IPS DF 4.7 (cell line): ENCODE data around the gene SPRYD3.
"Not testable (repeated sequence)": the region's sequence is repeated elsewhere in the genome, so short reads cannot be mapped to it uniquely, and the experiment has no call there.

ENCODE experiments used
- DNase-seq: peaks from one replicate; pipeline ENCODE4 v3.0.0-alpha.2; 2013; ENCODE audit warnings: low spot score; ENCODE audit errors: extremely low read depth

SPRYD3 gene

GRCh38 chr12:53051881-53052412 lies 27.2 kb downstream of the SPRYD3 start:
- DNase-seq = no peak

GRCh38 chr12:53051058-53051880 lies 27.9 kb downstream of the SPRYD3 start:
- no peak for DNase-seq

- no peak for DNase-seq
Measured at GRCh38 chr12:53050426-53051057, 28.6 kb downstream of the SPRYD3 start.

GRCh38 chr12:53049571-53050318 lies 29.4 kb downstream of the SPRYD3 start, which contains the start of gene TNS2:
Gene TNS2 (plus strand): TSS chr12:53050065. CDS start chr12:53050186, 121 bp downstream.
- DNase-seq = no peak

- no peak for DNase-seq
Measured at GRCh38 chr12:53048780-53049401, 30.3 kb downstream of the SPRYD3 start.

DNA sequence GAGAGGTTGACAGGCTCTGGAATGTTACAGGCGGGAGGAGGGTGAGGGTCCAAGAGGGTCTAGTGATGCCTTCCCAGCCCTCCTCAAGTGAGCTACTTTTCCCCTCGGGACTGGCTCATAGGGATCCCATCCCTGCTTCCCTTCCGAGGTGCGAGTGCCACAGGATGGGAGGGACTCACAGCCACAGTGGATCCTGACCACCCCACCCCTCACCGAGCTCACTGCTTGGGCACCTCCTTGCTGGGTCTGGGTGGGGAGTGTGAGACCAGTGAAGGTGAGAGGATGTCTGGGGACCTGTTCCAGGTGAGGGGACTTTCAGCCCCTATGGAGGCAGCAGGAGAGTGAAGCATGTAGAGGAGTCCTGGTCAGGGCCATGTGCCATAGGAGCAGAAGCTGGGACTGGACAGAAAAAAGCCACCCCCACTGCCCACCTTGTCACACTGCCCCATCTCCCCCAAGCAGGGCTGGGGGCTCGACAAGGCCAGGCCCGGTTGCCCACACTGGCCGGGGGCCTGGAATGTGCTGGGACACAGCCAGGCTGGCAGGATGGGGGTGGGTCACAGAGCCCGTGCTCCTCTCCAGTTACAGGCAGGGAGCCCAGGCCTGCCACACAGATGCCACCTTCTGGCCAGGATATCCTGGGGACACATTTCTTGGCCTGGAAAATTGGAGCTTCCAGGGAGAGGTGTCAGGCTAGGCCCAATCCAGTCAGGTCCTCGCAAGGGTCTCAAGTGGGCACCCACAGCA lies 31.0 kb downstream of the SPRYD3 start:
- no peak for DNase-seq

GRCh38 chr12:53047221-53048032 lies 31.8 kb downstream of the SPRYD3 start:
- DNase-seq = no peak

DNA sequence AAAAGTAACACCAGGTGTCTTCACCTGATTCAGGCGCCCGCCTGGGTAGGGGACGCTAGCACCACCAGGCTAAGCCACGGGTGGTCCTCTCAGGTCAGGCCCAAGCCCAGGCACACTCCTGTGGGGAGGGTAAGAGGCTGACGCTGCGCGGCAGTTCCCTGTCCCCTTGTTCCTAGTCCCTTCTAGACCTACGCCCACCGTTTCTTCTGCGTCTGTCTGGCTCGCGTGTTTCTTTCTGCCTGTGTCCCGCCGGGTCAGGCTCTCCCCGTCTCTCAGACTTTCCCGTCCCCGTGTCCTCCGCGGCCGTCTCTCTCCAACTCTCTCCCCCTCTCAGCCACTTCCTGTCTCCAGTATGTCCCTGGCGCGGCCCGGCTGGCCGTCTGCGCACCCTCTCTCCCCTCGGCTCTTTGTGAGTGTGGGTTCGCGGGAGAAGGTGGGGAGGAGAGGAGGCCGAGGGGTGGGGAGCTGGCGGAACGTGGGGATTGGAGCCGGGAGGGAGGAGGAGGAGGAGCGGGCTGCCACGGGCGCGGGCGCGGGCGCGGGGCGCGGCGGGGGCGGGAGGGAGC lies 32.5 kb downstream of the SPRYD3 start:
- no peak for DNase-seq

DNA sequence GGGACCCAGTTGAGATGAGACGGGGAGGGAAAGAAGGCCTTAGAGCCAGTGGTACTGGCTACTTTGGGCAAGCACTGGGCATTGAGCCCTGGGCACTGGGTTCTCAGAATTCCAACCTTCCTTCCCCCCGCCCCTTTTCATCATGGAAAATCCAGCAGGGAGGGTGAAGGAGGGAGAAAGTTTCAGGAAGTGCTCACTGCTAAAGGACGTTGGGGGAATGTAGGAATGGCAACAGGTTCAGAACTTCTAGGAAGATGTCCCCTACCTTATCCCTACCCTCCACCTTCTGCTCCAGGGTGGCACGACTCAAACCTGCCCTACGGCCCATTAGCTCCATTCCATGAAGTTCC lies 33.5 kb downstream of the SPRYD3 start:
- DNase-seq = no peak

DNA sequence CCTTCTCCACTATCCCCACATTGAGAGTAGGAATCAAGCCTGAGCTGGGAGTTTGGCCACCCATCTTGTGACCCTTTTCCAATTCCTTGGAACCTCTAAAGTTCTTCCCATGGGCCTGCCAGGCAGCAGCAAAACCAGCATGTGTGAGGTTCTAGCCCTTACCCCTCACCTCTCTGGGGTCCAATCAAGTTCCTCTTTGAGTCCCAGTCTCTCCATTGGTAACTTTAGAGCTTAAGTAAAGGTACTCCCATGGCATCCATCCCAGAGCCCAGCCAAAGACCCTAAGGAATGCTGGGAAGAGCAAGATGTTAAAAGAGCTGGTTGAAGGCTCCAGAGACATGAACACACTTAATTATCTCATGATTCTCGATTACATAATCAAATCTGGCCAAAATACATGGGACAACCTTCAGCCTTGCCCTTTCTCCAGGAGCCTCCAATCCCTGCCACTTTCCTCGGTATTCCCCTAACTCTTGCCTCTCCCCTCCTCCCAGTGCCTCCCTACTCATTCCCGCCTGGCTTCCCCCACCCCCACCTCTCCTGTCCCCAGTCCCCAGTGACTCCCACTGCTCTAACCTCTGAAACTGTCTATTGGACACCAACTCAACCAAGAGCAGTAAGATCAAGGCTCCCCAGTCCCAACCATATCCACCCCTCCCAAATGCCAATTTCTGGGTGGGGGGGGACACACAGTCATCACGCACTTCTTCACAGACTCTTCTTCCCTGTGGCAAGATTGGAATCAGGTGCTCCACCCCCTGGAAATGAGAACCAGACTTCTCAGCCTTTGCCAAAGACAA lies 34.1 kb downstream of the SPRYD3 start:
- no peak for DNase-seq

DNA sequence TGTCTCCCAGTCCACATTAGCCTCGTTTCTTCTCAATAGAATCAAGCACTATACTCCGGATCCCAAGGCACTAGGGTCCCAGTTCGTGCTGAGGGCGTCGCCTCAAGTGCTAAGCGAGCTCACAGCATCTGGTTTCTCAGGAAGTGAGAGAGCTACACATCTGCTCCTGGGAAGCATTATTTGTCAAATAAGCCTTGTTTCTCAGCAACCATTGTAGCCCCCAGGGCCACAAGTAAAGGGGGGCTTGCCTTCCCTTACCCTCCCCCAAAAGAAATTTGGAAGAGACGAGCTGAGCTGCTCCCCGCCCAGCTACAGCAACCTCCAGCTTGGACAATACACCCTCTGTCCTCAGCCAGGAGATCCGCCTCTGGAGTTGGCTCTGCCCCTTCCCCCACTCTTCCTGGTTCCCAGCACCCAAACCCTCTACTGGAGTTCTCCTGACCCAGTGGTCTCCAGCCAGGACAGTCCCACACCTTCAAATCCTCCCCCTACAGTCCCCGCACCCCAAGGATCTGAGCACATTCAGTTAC lies 35.1 kb downstream of the SPRYD3 start:
- DNase-seq = no peak

DNA sequence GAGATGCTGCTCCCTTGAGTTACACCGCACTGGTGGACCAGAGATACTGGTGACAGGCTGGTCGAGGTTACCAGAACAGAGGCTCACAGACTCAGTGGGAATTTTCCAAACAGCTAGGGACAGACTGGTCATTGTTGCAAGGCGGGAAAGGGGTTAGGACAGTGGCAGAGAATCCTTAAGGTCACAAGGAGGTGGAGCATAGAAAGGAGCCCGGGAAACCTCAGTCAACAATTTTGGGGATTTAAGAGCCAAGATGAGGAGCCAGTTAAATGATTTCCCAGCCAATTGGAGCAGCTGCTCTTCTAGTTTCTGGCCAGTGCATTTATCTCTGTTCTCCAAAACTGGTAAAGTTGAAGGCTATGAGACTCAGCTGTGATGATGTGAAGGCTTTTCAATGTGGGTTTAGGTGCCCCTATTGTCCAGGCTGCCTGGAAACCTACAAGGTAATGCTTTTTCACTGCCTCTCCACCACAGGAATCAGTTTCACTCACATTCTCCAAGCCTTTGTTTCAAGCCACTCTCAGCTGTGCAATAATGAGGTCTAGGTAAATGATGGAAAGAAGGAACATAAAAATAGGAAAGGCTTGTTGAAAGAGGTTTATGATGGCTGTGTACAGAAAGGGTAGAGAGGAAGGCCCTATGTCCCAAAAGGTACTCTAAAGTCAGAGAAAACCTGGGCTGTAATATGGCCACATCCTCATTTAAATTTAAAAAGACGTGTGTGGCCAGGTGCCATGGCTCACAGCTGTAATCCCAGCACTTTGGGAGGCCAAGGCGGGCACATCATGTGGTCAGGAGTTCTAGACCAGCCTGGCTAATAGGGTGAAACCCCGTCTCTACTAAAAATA lies 36.4 kb downstream of the SPRYD3 start:
- no peak for DNase-seq

DNA sequence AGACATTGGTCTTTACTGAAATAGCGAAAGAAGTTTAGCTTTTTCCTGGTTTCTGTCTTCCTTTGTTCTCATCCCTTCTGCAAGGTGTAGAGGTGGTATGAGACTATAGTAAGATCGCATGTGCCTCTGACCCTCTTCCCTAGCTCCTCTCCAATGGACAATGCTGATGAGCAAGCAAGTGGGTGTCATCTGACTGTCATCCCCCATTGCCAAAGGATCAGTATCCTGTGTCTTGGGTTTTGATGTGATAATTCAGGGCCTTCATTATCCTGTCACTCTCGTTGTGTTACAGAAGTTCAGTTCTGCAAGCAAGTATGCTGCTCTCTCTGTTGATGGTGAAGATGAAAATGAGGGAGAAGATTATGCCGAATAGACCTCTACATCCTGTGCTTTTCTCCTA lies 39.3 kb downstream of the SPRYD3 start:
- DNase-seq = no peak

GRCh38 chr12:53036802-53037201 lies 42.4 kb downstream of the SPRYD3 start:
- no peak for DNase-seq

GRCh38 chr12:53034459-53034858 lies 44.7 kb downstream of the SPRYD3 start:
- no peak for DNase-seq

DNA sequence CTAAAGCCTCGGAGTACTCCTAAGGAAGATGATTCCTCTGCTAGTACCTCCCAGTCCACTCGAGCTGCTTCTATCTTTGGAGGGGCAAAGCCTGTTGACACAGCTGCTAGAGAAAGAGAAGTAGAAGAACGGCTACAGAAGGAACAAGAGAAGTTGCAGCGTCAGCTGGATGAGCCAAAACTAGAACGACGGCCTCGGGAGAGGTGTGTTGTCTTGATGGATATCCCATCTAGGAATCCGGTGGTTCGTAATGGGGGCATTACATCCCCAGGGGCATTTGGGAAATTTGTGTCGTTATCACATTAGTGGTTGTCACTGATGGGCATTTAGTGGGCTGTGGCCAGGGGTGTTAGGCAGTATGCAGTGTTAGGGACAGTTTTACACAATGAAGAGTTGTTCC lies 45.4 kb downstream of the SPRYD3 start:
- not testable (repeated sequence) for DNase-seq

DNA sequence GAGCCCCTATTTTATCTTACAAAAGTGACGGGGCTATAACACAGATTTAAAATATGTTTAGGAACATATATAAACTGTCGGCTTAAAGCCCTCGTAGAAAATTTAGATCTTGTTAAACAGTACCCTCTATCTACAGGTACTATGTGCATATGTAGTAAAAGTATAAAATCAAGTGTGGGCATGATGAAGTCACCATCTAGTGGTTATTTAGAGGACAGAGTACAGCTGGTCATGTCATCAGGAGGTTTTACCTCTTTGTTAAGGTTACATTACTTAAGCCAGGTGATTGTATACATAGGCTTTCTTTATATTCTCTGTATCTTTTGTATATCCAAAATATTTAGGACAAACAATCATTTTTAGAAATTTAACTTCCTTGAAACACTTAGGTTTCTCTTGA lies 47.6 kb downstream of the SPRYD3 start:
- DNase-seq = no peak

- DNase-seq = not testable (repeated sequence)
Measured at GRCh38 chr12:53027014-53027413, 52.2 kb downstream of the SPRYD3 start.
